HG03575 (cell line): ENCODE measurements around the gene PDGFRB.

Experiments
- ATAC-seq: cut with Tn5 transposase; IDR thresholded peaks from one replicate; pipeline ENCODE4 v1.9.1; 2021; ENCODE audit not compliant: unreplicated experiment, insufficient number of reproducible peaks, low FRiP score; ENCODE audit errors: extremely low read depth

Gene PDGFRB

DNA sequence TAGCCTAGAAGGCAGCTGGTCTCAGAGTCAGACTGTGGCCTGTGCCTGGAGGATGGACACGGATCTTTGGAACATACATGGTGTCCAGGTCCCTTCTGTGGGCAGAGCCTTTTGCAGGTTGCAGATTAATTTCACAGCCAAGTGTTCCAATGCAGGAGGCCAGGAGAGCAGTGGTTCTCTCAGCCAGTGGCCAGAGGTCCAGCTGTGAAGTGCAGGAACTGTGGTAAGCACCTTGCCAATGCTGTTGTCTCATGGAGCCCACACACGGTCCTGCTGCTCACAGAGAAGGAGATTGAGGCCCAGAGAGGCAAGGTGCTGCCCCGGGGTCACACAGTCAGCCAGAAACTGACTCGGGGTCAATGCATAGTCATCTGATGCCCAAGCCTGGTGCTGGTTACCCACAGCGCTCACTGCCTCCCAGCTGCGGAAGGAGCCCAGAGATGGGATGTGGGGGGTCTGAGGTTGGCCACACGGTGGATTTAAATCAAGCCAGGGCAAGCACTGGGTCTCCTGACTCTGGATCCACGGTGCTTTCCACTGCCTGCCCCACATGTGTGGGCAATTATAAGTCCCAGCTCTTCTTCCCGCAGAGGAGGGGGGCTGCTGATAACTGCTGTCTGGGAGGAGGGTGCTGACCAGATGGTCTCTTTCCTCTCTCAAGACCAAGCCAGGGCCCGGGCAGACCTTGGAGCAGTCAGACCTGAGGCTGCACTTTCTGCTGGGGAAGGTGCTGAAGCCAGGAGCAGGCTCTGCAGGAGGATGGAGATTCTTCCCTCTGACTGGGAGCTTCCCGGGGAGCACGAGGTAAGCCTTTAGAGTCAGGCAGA lies 2.8 kb downstream of the PDGFRB start:
- no peak for ATAC-seq

DNA sequence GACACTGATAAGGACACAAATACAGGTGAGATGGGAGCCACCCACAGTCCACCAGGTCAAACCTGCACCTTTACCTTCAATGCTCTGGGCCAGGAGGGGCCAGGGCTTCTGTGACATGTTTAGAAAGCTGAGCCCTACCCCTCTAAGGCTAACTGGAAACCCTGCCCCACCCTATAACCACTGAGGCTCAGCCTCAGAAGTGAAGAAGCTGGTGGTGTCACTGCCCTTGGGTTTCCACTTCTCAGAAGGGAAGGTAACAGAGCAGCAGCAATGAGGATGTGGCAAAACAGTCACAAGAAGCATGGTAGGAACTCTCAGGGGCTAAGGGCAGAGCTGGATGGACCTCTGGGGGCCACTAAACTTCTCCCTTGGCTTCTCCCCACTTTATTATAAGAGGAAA lies 6.0 kb downstream of the PDGFRB start:
- ATAC-seq, result no peak

DNA sequence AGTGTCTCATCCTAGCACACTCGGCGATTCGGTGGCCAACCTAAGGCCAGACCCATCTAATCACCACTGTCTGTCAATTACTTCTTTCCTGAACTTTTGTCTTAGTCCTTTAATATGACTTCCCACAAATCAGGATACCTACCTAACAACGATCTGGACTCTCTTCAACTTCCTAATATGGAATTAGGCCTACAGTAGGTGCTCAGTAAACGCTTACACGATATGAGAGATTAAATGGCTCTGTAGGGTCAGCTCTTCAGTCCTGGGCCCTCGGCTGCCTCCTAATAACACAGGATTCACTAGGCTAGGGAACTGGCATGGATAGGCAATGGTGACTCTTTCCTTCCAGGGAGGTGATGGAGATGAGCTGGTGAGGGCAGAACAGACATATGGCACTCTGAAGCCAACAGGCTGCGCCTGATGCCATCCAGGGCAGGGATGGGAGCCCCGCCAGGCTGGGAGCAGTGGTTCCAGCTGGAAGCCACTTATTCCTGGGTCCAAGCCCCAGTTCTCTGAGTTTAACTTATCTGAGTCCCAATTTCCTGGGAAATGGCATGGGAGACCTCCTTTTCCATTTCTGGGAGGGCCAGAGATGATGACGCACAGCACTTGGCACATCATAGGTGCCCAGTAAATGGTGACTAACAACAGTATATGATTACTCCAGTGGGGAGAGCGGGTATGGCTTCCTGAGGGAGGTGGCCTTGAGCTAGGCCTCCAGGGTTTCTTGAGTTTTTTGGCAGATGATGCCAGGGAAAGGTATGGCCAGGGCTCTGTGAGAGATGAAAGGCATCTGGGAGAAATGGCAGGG lies 7.3 kb downstream of the PDGFRB start:
- no peak for ATAC-seq

DNA sequence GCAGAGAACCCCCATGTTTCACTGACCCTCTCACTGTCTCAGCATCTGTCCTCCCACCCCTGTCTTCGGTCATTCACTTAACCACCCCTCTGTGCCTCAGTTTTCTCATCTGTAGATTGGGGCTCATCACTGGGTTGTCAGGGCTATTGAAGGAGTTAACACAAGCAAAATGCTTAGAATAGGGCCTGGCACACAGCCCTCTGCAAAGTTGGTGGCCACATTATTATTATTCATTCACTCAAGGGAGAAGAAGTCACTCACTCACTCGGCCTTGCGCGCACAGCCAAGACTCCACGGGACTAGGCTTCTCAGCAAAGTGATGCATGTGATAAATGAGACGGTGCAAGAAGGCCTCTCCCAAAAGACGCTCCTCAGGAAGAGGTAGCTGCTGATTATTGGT lies 8.0 kb downstream of the PDGFRB start:
- no peak for ATAC-seq

DNA sequence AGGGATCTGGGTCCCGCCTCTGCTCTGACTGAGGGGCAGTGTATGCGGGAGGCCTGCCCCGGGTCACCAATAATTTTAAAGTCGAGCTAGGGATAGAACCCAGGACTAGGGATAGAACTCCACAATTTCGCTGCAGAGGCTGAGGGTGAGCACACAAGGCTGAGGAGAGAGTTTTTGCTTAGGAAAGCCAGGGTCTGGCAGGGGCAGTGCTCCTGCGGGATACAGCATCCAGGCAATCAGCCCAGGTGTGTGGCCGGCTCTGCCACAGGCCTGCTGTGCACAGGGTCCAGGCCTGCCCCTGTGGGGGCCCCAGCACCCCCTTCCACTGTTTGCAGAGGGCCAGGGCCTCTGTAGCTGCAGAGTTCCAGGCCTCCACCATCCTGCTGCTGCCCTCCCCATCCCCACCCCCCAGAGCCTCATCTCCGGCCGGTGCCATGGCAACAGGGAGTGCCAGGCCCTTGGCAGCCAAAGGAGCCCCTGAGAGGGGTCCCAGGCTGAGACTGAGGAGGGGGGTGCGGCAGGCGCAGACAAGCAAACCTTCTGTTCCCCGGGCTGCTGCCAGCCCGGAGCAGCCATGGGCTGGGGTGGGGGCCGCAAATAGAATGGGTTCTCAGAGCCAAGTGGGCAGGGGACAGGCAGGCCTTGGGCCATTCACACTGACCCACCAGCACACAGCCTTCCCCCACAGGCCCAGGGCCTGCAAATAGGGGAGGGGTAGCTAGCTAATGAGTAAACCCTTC lies 8.6 kb downstream of the PDGFRB start:
- ATAC-seq, result no peak

DNA sequence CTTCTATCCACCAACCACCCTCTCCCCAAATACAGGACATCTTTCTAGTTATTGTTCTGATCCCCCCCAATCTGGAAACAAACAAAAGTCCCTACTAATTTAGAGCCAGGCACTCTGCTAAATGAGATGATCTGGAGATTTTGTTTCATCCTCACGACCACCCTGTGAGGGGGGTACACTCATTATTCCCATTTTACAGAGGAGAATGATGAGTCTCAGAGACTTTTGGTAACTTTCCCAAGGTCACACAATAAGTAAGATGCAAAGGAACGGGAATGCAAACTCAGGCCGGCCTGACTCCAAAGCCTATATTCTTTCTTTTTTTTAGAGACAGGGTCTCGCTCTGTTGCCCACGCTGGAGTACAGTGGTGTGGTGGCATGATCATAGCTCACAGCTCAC lies 9.4 kb downstream of the PDGFRB start:
- ATAC-seq, result no peak

DNA sequence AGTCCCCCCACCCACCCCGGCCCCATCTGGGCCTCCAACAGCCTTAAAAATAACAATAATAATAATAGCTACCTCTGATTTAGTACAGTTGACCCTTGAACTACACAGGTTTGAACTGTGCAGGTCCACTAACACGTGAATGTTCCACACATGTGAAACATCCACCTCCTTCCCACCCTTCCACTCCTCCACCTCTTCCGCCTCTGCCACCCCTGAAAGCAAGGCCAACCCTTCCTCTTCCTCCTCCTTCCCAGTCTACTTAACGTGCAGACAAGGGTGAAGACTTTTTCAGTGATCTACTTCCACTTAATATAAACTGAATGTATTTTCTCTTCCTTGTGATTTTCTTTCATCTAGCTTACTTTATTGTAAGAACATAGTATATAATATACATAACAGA lies 10.8 kb downstream of the PDGFRB start:
- no peak for ATAC-seq

DNA sequence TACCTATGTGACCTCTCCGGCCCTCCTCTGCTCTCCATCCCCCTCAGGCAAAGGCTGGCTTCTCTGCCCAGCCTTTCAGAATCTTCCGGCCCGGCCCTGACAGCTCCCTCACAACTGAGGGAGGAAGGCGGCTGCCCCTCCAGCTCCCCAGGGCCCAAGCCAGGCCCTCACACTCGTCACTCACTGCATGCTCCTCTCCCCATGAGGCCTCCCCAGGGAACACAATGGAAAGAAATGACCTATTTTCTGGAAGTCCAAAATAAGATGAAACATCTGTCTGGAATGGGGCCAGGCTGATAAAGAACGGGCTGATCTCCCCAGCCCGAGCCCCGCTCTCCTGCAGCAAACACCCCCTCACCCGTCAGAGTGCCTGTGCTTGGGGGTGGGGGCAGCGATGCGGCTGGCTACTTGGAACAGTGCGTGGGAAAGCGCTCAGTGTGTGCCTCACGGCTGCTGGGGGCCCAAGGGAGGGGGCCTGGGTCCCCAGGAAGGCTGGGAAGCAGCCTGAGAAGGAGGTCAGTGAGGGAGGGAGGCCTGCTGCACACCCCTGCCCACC lies 11.3 kb downstream of the PDGFRB start:
- no peak for ATAC-seq

DNA sequence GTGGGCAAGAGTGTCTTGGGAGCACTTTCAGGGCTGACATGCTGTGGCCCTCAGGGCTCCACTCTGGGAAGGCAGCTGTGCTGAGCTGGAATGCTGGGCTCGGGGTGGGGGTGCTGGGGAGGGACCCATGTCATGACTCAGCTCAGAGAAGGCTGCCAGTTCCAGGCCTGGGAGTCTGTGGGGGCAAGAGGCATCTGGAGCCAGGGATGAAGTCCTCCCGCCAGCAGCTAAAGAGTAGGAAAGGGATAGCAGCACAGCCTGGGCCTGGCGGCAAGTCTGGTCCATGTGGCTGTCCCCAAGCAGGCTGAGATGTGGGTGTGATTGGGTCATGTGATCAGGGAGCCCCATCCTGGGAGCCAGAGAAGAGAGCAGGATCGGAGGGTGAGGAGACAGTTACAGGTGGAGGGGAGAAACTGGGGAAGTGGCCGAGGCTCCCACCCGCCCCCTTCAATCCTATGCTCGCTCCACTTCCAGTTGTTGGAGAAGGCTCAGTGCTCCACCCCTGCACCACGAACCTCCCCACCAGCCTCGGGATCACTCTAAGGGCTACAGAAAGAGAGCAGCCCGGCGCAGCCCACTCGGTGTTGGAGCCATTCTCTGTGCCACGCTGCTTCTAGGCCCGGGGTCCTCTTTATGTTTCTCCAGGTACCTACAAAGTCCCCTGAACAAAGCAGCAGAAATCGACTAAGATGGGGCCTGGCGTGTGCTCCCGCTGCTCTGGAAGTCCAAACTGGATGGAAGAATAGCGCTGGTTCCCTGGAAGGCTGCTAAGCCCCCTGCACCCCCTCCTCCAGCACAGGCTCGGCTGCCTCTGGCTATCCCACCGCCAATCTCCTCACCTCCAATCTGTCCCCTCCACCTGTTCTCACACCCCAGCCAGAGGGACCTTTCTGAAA lies 12.0 kb downstream of the PDGFRB start:
- ATAC-seq, result no peak

DNA sequence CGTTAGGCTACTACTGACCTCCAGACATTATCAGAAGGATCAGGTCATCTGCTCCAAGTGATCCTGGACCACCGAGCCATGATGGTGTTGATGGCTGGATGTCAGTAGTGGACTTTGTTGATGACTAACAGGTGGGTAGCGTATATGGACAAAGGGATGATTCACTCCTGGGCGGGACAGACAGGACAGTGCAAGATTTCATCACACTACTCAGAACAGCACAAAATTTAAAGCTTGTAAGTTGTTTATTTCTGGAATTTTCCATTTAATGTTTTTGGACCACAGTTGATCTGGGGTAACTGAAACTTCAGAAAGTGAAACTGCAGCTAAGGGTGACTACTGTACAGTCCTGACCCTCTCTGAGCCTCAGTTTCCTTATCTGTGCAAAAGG lies 12.7 kb downstream of the PDGFRB start:
- ATAC-seq, result no peak

DNA sequence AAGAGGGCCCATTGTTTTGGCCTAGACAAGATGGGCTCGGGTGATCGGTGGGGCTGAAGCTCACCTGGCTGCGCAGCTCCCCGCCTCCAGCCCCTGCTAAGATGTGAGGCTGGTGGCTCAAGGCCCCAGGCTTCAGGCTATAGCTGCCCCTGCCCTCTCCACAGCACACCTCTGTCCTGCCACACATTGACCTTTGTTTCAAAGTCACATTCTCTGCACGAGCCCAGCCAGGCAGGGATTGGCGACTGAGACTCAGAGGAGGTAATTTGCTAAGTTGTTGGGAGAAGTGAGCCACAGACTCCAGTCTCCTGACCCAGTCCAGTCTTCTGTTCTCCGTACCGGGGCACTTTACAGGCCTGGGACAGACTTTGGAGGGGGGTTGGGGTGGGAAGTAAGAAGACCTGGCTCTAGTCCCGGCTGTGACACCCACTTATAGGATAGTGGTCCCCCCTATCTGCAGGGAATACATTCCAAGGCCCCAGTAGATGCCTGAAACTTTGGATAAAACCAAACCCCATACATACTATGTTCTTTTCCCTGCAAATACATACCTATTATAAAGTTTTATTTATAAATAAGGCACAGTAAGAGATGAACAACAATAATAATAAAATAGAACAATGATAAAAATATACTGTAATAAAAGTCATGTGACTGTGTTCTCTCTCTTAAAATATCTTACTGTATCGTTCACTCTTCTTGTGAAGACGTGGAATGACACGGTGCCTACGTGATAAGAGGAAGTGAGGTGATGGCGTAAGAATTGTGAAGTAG lies 13.3 kb downstream of the PDGFRB start:
- no peak for ATAC-seq

DNA sequence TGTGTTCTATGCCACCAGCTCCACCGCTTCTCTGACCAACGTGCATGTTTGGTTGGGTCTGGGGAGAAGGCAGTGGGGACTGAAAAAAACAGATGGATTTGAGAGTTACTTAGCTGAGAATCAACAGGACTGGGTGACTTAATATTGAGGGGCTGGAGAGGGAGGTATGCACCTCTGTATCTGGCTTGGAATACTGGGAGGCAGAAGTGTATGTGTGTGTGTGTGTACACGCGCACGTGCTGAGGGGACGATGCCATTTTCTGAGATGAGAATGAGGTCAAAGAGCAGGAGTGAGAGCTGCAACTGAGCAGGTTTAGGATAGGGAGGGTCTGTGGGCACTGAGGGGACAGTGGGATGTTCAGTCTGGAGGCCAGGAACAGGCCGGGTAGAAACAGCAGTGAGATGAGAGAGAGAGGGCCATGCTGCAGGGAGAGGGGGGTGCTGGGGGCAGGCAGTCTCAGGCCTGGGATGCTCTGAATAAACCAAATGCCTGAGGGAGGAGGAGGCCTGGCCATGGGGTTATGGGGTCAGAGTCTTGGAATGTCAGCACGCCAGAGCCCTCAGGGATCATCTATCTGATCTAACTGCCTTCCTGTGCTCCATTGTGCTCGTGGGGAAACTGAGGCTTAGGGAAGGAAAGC lies 14.0 kb downstream of the PDGFRB start:
- no peak for ATAC-seq

DNA sequence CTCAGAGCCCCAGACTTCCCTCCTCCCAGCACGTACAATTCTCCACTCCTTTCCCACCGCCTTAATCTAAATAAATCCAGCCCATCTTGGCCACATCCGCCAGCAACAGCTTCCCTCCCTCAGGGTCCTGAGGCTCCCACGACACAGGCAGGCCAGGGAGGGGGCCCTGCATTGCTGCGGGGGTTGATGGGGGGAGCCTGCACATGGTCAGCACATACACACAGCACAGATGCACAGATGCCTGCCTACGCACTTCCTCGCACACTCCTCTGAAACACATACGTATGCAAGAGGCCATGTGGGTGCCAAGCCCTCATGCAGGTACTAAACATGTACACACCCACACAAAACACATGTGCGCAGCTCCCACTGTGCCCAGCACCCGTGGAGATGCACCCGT lies 14.8 kb downstream of the PDGFRB start:
- ATAC-seq, result no peak

DNA sequence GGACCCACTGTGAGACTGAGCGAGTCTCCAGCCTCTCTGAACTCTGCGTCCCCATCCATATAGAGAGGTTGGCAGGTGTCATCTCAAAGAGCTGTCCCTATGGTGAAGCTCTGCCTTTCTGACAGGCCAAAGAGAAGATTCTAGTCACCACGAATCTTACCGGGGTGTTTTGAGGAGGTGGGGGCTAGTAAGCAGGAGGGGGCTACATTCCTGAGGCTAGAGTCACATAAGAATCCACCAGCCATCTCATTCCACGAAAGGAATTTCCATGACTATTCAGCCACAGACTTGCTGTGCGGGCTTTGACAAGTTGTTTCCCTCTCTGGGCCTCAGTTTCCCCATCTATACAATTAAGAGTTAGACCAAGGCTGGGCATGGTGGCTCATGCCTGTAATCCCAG lies 16.3 kb downstream of the PDGFRB start:
- no peak for ATAC-seq

DNA sequence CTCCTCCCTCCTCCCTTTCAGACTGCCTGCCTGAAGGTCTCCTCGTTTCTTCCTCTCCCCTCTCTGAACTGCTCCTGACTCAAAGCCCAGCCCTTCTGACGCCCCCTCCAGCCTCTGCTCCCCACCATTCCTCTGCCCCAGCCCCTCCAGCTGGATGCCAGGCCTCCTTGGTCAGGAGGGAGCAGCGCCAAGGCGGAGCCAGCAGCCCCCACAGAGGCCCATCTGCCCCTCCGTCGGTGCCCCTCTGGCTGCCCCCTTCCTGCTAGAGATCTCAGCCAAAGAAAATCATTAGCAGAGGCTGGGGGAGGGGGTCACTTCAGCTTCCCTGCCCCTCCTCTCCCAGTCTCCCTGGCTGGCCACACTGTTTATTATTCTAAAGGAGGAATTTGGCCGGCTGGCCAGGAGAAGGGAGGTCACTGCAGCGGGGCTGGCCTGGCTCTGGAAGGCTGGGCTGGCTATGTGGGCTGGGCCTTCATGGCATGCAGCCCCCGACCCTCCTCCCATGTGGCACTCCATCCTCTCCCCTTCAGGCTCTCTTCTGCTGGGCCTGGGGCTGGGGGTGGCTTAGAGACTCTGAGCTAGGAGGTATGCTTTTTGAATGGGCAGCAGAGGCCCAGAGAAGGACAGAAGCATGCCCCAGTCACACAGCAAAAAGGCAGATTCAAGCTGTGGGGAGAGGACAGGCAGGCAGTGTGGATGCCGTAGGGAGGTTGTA lies 16.9 kb downstream of the PDGFRB start:
- no peak for ATAC-seq

DNA sequence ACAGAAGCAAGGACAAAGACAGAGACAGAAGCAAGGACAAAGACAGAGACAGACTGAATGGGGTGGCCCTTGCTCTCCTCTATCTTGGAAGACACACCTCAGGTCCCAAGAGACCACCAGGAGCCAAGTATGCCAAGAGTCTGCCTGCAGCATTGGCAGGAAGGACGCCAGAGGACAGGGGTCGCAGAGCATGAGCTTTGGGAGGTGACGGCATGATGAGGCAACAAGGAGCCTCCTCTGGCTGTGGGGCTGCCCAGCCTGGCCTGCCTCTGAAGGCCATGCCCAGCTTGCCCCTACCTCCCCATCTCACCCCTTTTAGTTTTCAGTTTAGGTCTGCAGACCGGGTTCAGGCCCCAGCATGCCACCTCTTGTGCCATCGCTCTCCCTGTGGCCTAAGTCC lies 17.6 kb downstream of the PDGFRB start:
- ATAC-seq, result no peak
